Suppressor macrophage (primary cell): ENCODE data around the gene SLC2A4.

Experiments used
- DNase-seq, 4 experiments: peaks; one replicate each; pipeline ENCODE4 v3.0.0-alpha.2; 2020 to 2022

Gene SLC2A4

DNA sequence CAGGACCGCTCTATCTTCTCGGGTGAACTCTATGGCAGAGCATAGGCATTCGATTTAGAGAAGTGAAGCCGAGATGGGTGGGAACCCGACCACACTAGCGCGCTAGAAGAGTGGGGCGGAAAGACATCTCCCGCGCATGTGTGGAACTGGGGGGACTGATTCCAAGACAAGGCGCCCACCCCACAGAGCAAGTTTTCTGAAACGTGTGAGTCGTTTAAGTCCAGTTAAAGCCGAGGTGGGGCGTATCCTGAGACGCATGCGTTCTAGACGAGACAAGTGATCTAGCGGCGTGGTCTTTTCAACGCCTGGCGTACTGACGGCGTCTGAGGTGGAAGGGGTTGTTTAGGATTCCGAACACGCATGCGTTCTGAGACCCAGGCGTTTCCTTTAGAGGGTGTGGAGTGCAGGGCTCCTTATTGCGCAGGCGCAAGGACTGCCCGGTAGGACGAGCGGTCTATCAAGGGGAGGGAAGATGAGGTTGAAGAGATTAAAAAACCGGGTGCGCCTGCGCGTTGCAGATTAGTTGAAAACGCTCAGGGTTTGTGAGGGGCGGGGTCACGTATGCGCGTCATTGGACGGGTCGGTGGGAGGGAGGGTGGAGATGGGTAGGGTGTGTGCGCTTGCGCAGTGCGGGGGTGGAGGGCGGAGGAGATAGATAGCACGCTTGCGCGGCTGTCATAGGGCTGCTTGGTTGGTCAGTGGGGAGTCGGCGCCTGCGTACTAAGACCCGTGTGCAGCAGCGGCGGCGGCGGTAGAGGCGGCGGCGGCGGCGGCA is 25.6 kb downstream of the SLC2A4 start, which contains the start of gene EIF5A:
TSS of gene EIF5A (plus strand) at position 718 of the 775 bp plus-strand sequence. CDS start 2,008 bp downstream, outside the sequence.
- peak; percentile 100 for DNase-seq

DNA sequence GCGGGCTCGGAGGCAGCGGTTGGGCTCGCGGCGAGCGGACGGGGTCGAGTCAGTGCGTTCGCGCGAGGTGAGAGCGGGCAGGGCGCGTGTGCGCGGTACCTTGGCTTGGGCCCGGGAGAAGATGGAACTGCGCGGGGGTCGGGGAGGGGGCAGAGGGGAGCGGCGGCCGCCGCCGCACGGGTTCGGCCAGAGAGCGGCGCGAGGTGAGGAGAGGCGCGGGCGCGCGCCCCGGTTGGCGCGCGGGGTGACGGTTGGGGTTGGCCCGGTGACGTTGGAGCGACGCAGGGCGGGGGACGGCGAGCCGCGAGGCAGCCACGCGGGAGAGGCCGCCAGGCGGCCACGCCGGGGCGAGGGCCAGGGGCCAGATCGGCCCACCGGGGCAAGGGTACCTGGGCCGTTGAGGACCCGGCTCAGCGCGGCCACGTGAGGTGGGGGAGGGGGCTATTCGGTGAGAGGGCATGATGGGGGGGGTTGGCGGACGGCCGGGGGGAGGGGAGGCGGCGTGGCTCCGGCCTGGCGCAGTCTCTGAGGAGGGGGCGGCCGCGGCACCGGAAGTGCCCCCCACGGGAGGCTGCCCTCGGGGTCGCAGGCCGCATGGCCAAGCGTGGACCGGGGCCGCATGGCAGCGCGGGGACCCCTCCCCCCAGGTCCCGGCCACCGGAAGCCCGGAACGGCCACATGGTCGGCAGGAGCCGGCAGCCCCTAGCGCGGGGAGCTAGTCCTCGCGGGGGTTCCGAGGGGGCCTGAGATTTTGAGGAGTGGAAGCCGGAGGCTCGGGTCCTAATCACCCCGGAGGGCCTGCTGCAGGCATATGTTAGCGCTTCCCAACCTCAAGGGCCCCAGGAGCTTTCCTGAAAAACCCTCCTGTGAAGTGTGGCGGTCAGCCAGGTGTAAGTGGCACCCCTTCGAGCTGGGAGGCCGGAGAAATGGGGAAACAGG is 26.4 kb downstream of the SLC2A4 start:
- DNase-seq, result peak; percentile 76 to 90 (median 80)

DNA sequence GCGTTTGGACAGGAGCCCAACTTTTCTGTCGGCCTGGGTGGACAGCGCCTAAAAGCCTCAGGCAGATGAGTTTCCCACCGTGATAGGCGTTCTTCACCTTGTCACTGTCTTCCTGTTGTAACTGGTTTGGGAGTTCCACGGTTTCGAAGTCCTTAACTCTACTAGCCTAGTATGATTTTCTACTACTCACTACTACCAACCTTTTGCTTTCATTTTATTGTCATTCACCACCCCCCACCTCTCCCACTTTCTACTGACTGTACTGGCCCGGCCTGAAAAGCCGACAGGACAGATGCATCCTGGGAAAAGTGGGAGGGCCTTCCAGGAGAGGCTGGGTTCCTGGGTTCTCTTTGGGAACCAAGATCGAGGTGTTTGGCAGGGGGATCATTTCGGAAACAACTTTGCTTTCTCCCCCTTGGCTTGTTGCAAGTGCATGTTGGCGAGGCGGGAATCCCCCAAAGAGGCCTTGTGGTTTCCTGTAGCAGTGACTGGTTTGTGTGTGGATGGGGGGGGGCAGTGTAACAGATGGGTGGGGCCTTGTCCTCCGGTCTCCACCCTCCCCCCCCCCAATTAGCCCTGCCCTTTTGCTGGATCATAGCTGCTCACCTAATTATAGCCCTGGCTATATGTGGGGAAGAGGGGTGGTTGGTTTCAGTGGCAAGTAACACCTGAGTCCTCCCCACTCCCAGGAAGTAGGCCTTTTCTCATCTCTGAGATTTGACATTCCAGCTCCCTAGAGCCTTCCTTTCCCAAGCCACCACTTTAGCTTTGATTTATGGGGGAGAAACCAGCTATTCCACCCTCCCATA is 27.3 kb downstream of the SLC2A4 start:
- DNase-seq, result peak; percentile 69 to 83 (median 82)

DNA sequence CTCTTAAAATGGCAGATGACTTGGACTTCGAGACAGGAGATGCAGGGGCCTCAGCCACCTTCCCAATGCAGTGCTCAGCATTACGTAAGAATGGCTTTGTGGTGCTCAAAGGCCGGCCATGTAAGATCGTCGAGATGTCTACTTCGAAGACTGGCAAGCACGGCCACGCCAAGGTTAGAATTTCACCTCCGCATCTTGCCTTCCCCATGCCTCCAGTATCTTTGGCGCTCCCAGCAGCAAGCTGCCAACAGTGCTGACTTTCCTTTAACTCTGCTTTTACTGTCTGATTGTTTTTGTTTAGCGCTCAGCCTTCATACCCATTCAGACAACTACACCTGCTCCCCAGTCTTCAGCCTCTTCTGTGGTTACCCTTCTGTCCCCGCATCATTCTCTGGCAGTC is 28.1 kb downstream of the SLC2A4 start:
- no peak for DNase-seq

DNA sequence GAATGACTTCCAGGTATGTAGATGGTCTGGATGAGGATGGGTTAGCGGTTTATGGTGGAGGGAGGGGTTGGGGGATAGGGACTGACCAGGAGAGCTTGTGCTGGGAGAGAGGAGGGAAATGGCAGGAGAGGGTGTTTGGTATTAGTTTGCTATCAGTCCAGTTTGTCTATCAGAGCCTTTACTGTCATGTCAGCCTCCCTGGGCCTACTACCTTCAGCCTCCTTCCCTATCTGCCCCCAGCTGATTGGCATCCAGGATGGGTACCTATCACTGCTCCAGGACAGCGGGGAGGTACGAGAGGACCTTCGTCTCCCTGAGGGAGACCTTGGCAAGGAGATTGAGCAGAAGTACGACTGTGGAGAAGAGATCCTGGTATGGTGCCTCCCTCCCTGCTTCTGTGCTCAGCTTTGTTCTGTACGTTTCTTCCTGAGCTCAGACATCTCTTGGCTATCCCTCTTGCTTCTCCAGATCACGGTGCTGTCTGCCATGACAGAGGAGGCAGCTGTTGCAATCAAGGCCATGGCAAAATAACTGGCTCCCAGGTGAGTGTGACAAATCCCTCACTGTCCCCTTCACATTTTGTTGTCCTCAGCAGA is 29.7 kb downstream of the SLC2A4 start:
- no peak for DNase-seq

DNA sequence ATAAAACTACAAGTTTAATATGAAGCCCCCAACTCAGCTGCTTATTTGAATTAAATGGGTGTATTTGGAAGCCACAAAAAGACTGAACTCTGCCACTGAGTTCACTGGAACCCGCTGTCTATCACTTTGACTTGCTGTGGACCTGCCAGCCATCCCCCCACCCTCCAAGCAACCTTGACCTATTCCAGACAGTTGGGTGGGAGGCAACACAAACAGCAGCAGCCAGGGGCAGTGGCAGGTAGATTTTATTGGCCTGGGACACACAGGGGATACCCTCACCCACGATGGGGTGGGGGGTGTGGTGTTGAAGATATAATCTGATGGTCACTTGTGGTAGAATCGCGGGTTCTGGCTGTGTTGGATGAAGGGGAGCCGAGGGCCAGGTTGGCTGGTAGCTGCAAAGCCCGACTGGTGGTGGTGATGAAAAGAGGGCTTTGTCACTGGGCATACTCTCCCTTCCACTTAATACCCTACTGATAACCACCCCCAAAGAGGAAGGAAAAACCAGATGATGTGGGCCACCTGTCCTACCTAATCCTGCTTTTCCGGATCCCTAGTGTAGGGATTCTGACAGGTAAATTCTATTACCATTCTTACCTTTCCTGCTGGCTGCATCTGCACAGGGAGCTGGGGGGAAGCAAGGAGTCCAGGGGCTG is 31.0 kb downstream of the SLC2A4 start:
- DNase-seq, result no peak

DNA sequence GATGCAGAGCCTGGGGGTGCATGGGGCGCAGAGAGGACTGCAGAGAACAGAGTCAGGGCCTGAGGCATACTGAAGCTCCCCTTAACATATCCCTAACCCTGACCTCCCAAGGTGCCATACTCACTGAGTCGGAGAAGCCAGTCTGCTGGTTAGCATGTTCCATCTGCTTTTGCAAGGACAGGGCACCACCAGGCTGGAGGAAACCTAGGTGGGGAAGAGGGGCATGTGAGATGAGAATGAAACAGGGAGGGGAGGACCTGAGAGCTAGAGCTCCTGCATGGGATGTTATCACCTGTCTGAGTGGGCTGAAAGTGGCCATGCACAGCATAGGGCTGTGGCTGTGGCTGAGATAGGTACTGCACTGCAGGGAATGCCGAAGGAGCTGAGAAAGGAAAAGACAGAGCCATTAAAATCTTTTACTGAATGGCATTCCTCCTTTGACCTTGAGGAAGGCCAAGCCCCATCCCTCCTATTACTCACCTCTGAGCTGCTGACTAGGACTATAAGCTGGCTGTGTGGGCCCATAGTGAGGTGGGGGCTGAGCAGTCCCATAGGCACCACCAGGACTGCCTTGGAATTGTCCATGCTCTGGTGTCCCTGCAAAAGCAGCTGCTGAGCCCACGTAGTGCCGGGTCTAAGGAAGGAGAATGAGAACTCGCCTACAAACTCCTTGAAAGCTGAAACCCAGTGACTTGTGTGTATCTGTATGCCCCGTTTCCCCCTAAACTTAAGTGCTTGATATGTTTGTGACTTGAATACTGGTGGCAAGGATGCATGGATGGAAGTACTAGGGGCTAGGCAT is 31.8 kb downstream of the SLC2A4 start:
- no peak for DNase-seq

DNA sequence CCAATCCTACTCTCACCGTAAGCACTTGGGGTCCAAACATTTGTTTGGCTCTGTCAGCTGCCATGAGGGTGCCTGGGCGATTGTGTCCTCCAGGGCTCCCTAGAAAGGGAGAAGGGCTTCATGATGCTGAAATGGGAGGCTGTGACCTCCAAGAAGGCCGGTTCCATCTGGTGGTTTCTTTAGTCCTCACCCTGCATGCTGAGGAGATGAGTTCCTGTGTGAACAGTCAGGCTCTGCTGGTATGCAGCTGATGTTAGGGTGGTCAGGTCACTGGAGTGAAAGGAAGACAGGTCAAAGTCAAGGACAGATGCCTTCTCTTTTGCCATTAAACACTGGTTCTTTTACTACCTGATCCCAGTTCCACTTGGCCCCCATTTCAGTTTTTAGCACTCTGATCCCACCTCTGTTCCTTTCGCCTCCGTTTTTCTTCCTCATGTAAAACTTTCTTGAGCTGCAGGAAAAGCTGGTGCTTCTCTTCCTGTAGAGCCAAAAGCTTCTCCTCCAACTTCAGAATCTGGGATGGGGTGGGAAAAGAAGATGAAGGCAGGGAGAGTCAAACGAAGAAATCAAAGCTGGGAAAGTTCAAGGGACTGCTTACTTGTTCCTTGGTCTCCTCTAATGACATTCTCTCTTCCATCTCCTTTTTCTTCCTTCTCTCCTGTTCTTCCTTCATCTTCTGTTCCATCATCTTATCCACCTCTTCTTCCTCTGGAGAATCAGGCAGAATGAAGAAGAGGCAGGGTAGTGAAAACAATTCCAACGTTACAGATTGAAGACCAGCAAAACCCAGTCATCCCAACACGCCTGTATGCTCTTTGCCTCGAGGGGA is 32.6 kb downstream of the SLC2A4 start:
- no peak for DNase-seq

DNA sequence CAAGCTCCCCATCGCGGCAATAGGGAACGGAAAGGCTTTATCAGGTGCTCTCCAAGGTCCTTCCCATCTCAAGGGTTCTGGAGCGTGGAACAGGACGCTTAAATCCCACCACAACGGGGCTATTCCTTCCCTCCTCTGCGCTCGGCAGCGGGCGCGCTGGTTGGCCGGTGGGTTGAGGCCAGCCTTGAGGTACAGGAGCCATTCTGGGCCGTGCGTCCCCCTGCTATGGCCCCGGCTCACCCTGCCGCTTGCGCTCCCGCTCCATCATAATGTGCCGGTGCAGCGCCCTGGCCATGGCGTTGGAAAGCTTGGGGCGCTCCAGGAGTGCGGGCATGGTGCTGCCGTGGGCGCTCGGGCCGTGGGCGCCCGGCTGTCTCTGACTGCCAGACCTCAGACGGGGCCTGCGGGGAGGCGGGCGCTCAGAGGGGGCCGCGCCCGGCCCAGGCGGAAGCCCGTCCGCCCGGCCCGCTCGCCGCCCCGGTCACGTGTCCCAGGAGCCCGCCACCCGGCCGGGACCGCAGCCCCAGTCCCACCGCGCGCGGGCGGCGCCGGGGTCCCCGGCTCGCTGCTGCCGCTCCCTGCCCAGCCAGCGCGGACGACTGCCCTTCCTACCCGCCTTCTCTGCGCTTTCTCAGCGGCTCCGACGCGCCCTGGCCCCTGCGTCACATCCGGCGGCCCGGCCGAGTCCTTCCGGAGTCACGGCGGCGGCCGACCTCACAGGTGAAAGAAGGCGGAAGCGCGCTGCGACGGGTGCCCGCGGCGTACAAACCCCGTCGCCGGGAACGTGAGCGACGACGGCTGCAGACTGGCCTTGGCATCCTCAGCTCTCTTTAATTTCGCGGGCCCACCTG is 33.4 kb downstream of the SLC2A4 start, which contains the start of gene GPS2:
TSS of gene GPS2 (minus strand) at position 642 of the 851 bp plus-strand sequence. CDS start at position 334, 308 bp downstream.
- peak; percentile 90 to 96 (median 94) for DNase-seq

DNA sequence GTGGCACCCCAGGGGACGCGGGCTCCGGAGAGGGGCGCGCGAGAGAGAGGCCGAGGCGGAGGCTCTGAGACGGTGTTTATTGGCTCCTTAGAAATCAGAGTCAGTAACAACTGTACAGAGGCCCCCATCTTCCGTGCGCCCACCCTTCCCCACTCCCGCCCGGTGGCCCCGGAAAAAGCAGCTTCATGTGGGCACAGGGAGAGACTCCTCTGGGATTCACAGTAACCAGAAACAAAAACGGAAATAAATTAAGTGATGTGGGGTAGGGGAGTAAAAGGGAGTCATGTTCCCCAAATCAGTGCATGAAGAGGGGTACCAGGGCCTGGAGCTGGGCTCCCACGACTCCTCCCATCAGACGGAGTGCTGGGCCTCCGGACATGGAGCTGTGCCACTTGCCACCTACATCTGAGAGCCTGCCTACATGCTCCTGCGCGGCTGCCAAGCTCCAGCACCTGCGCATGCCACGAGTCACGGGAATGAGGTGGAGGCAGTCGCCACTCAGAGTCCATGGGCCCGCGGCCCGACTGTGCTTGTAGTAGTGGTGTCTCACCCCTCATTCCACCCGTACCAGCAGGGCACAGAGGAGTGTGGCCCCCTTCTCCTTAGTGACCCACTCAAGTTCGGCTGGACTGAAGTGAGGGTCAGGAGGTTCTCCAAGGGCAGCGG is 34.2 kb downstream of the SLC2A4 start:
- no peak for DNase-seq

DNA sequence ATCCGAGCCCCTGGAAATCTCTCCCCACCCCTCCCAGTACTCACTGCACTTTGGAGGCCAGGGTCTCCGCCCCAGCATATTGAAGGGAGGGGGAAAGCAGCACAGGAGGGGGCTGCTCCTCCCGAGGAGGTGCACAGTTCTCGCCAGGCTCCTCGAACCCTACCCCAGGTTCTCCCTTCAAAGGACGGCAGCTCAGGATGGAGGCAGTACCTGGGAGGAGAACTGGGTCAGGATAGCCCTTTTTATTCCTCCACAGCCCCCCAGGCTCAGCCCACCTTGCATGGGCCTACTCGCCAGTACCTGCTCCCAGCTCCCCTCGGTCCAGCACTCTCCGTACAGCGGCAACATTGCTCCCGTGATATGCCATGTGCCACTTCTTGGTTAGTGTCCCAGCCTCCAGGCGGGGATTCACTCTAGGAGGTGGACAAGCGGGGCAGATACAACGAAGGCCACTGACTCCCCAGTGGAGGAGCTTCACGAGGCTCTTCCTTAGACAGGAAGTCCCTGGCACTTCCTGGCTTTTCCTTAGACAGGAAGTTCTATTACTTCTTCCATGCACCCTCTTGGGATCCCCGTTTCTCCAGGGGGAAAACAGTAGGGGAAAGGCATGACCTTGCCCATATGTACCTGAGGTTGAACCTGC is 35.8 kb downstream of the SLC2A4 start:
- DNase-seq, result no peak

DNA sequence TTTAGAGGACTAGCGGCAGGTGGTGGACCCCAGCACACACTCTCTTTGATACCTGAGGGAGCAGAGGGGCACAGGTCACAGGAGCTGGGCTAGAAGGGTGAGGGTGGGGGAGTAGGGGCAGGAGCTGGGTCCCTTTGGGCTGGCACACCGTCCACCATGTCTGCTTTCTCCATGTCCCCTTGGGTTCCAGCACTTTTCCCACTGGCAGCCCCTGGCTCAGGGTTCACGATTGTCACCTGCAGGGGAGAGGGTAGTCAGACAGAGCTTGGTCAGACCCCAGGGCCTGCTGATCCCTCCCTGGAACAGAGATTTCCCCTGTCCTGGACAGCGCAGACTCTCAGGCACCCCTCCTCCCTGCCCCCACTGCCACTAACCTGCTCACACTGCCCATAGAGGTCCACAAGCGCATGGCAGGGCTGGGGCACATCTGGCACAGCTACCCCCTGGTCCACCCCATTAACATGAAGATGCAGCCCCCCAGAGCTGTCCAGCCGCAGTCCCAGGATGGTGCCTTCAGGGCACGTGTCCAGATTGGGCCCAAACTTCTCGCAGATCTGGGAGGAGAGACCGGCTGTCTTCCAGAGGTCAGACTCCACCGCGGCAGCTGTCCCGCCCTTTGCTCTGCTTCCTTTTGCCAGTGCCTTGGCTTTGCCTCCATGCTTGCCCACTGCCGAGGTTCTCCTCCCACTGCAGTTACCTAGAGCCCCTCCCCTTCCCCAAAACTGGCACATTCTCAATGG is 36.8 kb downstream of the SLC2A4 start:
- no peak for DNase-seq

DNA sequence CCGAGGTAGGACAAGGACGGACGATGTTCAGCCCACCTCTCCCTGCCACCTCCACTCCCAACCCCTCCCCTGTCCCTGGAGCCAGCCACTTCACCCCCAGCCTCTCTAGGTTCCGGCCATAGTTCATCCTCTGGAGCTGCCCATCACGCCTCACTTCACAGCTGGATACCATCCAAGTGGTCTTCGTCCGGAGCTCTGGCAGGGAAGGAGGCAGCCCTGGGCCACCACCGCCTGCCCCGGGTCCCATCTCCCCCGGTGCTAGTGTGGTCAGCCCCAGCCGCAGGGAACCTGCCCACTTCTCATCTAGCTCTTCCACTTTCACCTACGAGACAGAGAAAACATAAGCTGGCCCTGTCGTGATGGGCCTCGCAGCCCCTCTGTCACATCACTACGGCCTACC is 39.9 kb downstream of the SLC2A4 start:
- DNase-seq, result no peak

DNA sequence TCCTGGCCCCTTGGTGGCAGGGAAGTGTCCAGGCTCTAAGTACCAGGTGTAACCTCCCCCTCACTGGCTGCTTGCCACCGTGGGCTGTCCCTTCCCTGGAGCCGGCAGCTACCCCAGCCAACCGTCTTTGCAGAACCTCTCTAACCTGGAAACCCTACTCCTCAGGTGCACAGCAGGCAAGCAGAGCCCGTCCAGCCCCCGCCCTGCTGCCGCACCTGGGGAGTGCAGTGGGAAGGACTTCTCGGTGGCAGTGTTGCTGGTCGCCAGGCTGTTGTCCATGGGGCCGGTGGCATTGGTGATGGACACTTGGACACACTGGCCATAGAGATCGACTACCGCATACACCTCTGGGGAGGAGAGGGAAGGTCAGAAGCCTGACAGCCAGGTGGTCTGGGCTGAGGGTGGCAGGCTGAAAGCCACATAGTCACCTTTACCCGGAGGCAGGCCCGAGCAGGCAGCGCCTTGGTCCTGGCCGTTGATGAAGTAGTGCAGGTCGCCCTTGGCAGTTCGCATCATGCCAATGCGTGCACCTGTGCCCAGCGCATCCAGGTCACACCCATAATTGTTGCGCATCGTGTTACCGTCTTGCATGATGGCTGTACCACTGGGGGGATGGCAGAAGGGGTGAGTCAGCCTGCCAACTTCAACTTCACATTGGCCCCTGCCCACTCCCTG is 41.1 kb downstream of the SLC2A4 start:
- DNase-seq, result no peak

DNA sequence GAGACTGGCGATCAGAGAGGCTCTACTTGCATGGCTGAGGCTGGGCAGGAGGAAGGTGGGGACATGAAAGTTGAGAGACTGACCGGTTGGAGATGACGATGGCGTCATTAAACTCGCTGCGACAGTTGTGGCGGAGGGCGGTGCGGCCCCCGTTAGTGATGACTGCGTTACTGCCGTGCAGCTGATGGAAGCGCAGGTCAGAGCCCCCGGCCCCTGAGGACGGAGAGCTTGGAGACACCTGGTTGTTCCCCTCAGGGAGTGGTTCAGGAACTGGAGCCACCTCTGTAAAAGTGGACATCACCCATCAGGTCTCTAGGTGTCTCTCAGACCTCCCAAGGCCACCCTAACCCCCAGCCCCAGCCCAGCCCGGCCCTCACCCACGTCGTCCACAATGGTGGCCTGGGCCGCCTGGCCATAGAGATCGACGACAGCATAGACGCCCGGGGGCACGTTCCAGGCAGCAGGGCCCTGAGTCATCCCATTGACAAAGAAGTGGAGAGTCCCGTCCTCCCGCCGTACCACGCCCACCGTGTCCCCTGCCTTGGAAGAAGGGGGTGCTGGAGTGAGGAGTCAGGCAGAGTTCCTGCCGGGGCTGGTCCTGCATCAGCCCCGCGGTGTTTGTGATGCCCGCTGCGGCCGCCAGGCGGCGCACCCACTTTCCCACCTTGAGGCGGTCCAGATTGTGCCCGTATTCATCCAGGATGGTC is 42.4 kb downstream of the SLC2A4 start:
- DNase-seq, result peak; percentile 43 to 76 (median 62)

DNA sequence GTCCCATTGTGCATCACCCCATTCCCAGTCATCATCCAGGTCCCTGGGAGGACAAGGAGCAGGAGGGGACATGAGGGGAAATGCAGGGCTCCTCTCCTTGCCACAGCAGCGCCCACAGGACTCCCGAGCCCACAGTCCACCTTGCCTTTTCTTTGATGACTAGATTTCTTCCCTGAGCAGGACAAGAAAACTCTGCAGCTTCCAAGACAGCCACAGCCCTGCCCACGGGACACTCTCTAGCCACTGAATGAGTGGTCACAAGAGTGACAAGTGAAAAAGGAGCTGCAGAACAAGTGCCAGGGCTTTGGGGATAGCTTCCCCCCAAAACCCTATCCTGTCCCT is 42.9 kb downstream of the SLC2A4 start:
- DNase-seq, result no peak
